HT1080 (cell line): Measurements from ENCODE around the gene FBXL7. TPM values are rescaled to one million over a fixed set of nuclear protein-coding genes. Genes with fewer than 3 reads are reported as not detected.
A peak's percentile ranks its signal among the peaks of the same experiment; 100 is the strongest.

Experiments used
- DNase-seq: peaks from one replicate; pipeline ENCODE4 v3.0.0-alpha.2; 2015; ENCODE audit warnings: low read depth
- total RNA-seq: library from RNA; depleted of rRNA; stranded (reverse); fragments of >200 nt; shearing (Covaris generic); gene quantifications from 2 replicates; pipeline ENCODE4 v1.2.3, GENCODE V29; 2014

Gene FBXL7
- total RNA-seq, 1 experiment from 2014 or later, result 2.5 TPM

- no peak for DNase-seq
These were observed 253.8 kb downstream of the FBXL7 start for GRCh38 chr5:15753752-15754151.

GRCh38 chr5:15757103-15757502 lies 257.1 kb downstream of the FBXL7 start:
- no peak for DNase-seq

GRCh38 chr5:15757619-15758018 lies 257.6 kb downstream of the FBXL7 start:
- no peak for DNase-seq

GRCh38 chr5:15762668-15763067 lies 262.7 kb downstream of the FBXL7 start:
- no peak for DNase-seq

GRCh38 chr5:15763754-15764153 lies 263.8 kb downstream of the FBXL7 start:
- DNase-seq, result no peak

- no peak for DNase-seq
These were observed 269.0 kb downstream of the FBXL7 start for GRCh38 chr5:15768936-15769335.

- no peak for DNase-seq
These were observed 272.2 kb downstream of the FBXL7 start for GRCh38 chr5:15772131-15772530.

GRCh38 chr5:15774632-15775031 lies 274.7 kb downstream of the FBXL7 start:
- DNase-seq, result no peak

GRCh38 chr5:15776346-15776745 lies 276.4 kb downstream of the FBXL7 start:
- no peak for DNase-seq

GRCh38 chr5:15783734-15784133 lies 283.8 kb downstream of the FBXL7 start:
- no peak for DNase-seq

- DNase-seq, result no peak
These were observed 285.6 kb downstream of the FBXL7 start for GRCh38 chr5:15785531-15785981.

GRCh38 chr5:15786326-15786725 lies 286.3 kb downstream of the FBXL7 start:
- DNase-seq, result no peak

- no peak for DNase-seq
These were observed 286.9 kb downstream of the FBXL7 start for GRCh38 chr5:15786884-15787283.

GRCh38 chr5:15787681-15788080 lies 287.7 kb downstream of the FBXL7 start:
- no peak for DNase-seq

- peak; percentile 50 for DNase-seq
These were observed 289.7 kb downstream of the FBXL7 start for GRCh38 chr5:15789642-15790041.

GRCh38 chr5:15790446-15791018 lies 290.6 kb downstream of the FBXL7 start:
- peak; percentile 25 for DNase-seq

- no peak for DNase-seq
These were observed 291.3 kb downstream of the FBXL7 start for GRCh38 chr5:15791274-15791673.

GRCh38 chr5:15791859-15792258 lies 291.9 kb downstream of the FBXL7 start:
- DNase-seq, result no peak

- no peak for DNase-seq
These were observed 294.3 kb downstream of the FBXL7 start for GRCh38 chr5:15794052-15794985.

- no peak for DNase-seq
These were observed 296.1 kb downstream of the FBXL7 start for GRCh38 chr5:15796096-15796495.

- no peak for DNase-seq
These were observed 296.6 kb downstream of the FBXL7 start for GRCh38 chr5:15796557-15796956.

GRCh38 chr5:15797116-15797515 lies 297.1 kb downstream of the FBXL7 start:
- no peak for DNase-seq

GRCh38 chr5:15798006-15798405 lies 298.0 kb downstream of the FBXL7 start:
- DNase-seq, result no peak
